Keratinocyte (primary cell): ENCODE results near the gene BTBD16. TPM values are rescaled to one million over a fixed set of nuclear protein-coding genes. Genes with fewer than 3 reads are reported as not detected.

Source experiments
- DNase-seq: peaks from one replicate; pipeline ENCODE4 v3.0.0-alpha.2; 2011; ENCODE audit warnings: low read depth, missing footprints, low spot score
- FAIRE-seq: peaks from 2 replicates; lab custom pipeline; 2011; peaks lifted over from hg19 to GRCh38; lab: Jason Lieb, UNC
- H2AFZ ChIP-seq: 2 replicates; pipeline ENCODE4 v1.6.0; 2012; ENCODE audit warnings: low read length, control low read depth, inconsistent platforms; ENCODE audit not compliant: control insufficient read depth
- H3K27ac ChIP-seq: 2 replicates; pipeline ENCODE4 v1.5.1; 2011; ENCODE audit warnings: low read length; ENCODE audit not compliant: control insufficient read depth, insufficient read depth
- H3K27me3 ChIP-seq: 3 replicates; pipeline ENCODE4 v1.6.0; 2011; ENCODE audit warnings: low read length; ENCODE audit not compliant: control insufficient read depth, insufficient read depth; ENCODE audit errors: extremely low read depth
- H3K36me3 ChIP-seq, 2 experiments: 2 replicates in 1 of 2; 3 replicates in 1 of 2; pipeline ENCODE4 v1.5.1; 2011; ENCODE audit warnings: low read length in 2 of 2, mild to moderate bottlenecking in 1 of 2; ENCODE audit not compliant: control insufficient read depth in 2 of 2, insufficient read depth in 2 of 2; ENCODE audit errors: extremely low read depth in 1 of 2
- H3K4me1 ChIP-seq: 3 replicates; pipeline ENCODE4 v1.5.1; 2011; ENCODE audit warnings: low read length; ENCODE audit not compliant: control insufficient read depth, insufficient read depth; ENCODE audit errors: extremely low read depth
- H3K4me2 ChIP-seq: 3 replicates; pipeline ENCODE4 v1.6.0; 2011; ENCODE audit warnings: low read depth, low read length; ENCODE audit not compliant: control insufficient read depth, insufficient read depth; ENCODE audit errors: extremely low read depth
- H3K4me3 ChIP-seq, 3 experiments: fragments of 200-600 bp in 1 of 3; sonication (generic) in 1 of 3; 2 replicates in 2 of 3; 3 replicates in 1 of 3; pipeline ENCODE4 v1.5.1; 2011 to 2016; ENCODE audit warnings: low read length in 3 of 3, mild to moderate bottlenecking in 3 of 3, control low read depth in 2 of 3, inconsistent platforms in 1 of 3, low read depth in 1 of 3, mixed read lengths in 1 of 3, mixed run types in 1 of 3, moderate library complexity in 1 of 3; ENCODE audit not compliant: control insufficient read depth in 2 of 3, insufficient read depth in 2 of 3; ENCODE audit errors: extremely low read depth in 1 of 3
- H3K79me2 ChIP-seq: 2 replicates; pipeline ENCODE4 v1.6.0; 2012; ENCODE audit warnings: low read length; ENCODE audit not compliant: control insufficient read depth, insufficient read depth
- H3K9ac ChIP-seq: 3 replicates; pipeline ENCODE4 v1.6.0; 2011; ENCODE audit warnings: low read length; ENCODE audit not compliant: control insufficient read depth, insufficient read depth; ENCODE audit errors: extremely low read depth
- H3K9me1 ChIP-seq: 3 replicates; pipeline ENCODE4 v1.6.0; 2011; ENCODE audit warnings: low read length; ENCODE audit not compliant: control insufficient read depth, insufficient read depth; ENCODE audit errors: extremely low read depth
- H3K9me3 ChIP-seq: 2 replicates; pipeline ENCODE4 v1.5.1; 2012; ENCODE audit warnings: low read depth, low read length; ENCODE audit not compliant: control insufficient read depth
- H4K20me1 ChIP-seq: 3 replicates; pipeline ENCODE4 v1.6.0; 2011; ENCODE audit warnings: low read length; ENCODE audit not compliant: control insufficient read depth, insufficient read depth; ENCODE audit errors: extremely low read depth
- CTCF ChIP-seq, 3 experiments: IDR thresholded peaks in 1 of 3; conservative IDR thresholded peaks in 1 of 3; optimal IDR thresholded peaks in 1 of 3; 2 replicates in 2 of 3; 3 replicates in 1 of 3; pipeline versions ENCODE3 to v1.5.1; 2011; ENCODE audit warnings: low read length in 3 of 3, mild to moderate bottlenecking in 3 of 3, moderate library complexity in 2 of 3, control low read depth in 1 of 3, inconsistent platforms in 1 of 3; ENCODE audit not compliant: insufficient read depth in 2 of 3; ENCODE audit errors: extremely low read depth in 1 of 3
- EZH2 ChIP-seq: IDR thresholded peaks from one replicate; pipeline ENCODE4 v1.6.1; 2012; ENCODE audit warnings: inconsistent platforms, mild to moderate bottlenecking, low read length, moderate library complexity
- dilution Hi-C: fragments of 300-500 bp; cut with MboI; formaldehyde crosslinking; loops from one replicate; pipeline ENCODE4 v1.7.0; 2020; ENCODE audit warnings: low sequenced_read_pairs; ENCODE audit not compliant: extremely low pct_ligation_motif_present
- polyA plus RNA-seq, 5 experiments: library from polyadenylated mRNA; depleted of rRNA in 3 of 5; stranded (reverse) in 3 of 5; stranded (forward) in 1 of 5; unstranded in 1 of 5; fragments of >200 nt; gene quantifications; 1 replicate in 1 of 5; 2 replicates in 3 of 5; 3 replicates in 1 of 5; pipeline versions ENCODE4 v1.2.1 to v1.2.3, GENCODE V29; 2011 to 2012; ENCODE audit warnings: missing spikeins in 2 of 5, low read depth in 1 of 5, low replicate concordance in 1 of 5

BTBD16 gene
- polyA plus RNA-seq, 1 donor (not counting 4 experiments of a cell fraction or from before 2014, with no cell fraction given): 4.9 TPM

- Histone ChIP-seq H3K9me3 (no peaks in the 10 kb centered on the region), H3K4me2 (no peak overlapping the region), H3K4me1 (peaks cover 14% of the 10 kb centered on the region), H3K79me2 (no peaks in the 10 kb centered on the region), H2AFZ (no peak overlapping the region), H4K20me1 (no peaks in the 10 kb centered on the region), H3K27me3 (no peaks in the 10 kb centered on the region), H3K27ac (no peak overlapping the region), H3K9me1 (no peaks in the 10 kb centered on the region), H3K9ac (no peak overlapping the region), H3K4me3 (no peak overlapping the region), H3K36me3 (no peaks in the 10 kb centered on the region)
- DNase-seq: no peak
- TF ChIP-seq CTCF (optimal IDR thresholded peaks at IDR 0.05 in 1 of 3, IDR thresholded peaks at IDR 0.05 in 1 of 3, conservative IDR thresholded peaks at IDR 0.05 in 1 of 3; ENCODE audit: extremely low read depth in 1 of 3, insufficient read depth in 2 of 3, low read length in 3 of 3): no peak
- TF ChIP-seq EZH2: no peak
- FAIRE-seq: no peak
- dilution Hi-C loops: no loop called here
These were observed 58.3 kb downstream of the BTBD16 start for GRCh38 chr10:122329416-122329815.

- DNase-seq (no peak), FAIRE-seq (no peak)
- Histone ChIP-seq H3K9ac (no peak overlapping the region), H2AFZ (no peak overlapping the region), H3K79me2 (no peaks in the 10 kb centered on the region), H3K27ac (no peak overlapping the region), H4K20me1 (no peaks in the 10 kb centered on the region), H3K9me1 (no peaks in the 10 kb centered on the region), H3K27me3 (no peaks in the 10 kb centered on the region), H3K4me3 (no peak overlapping the region), H3K9me3 (no peaks in the 10 kb centered on the region), H3K4me1 (peaks cover 8% of the 10 kb centered on the region), H3K36me3 (peaks cover 0 to 3% of the 10 kb centered on the region in 2 experiments), H3K4me2 (no peak overlapping the region)
- TF ChIP-seq CTCF (optimal IDR thresholded peaks at IDR 0.05 in 1 of 3, IDR thresholded peaks at IDR 0.05 in 1 of 3, conservative IDR thresholded peaks at IDR 0.05 in 1 of 3; ENCODE audit: extremely low read depth in 1 of 3, insufficient read depth in 2 of 3, low read length in 3 of 3): no peak
- no peak for TF ChIP-seq EZH2
- dilution Hi-C loops: no loop called here
These were observed 60.0 kb downstream of the BTBD16 start for GRCh38 chr10:122331100-122331499.
